DND-41 (cell line): ENCODE results near the gene FADD.

Source experiments
- EZH2 ChIP-seq: IDR thresholded peaks from 3 replicates; pipeline ENCODE4 v1.6.1; 2012; ENCODE audit warnings: borderline replicate concordance, low read depth, mild to moderate bottlenecking, moderate library complexity, low read length, inconsistent platforms; ENCODE audit not compliant: severe bottlenecking
- TF ChIP-seq, protein P1 (sequence below): IDR thresholded peaks from 2 replicates; pipeline ENCODE4 v1.5.1; 2012; ENCODE audit warnings: borderline replicate concordance, low read length, moderate library complexity, mild to moderate bottlenecking; ENCODE audit not compliant: poor library complexity, severe bottlenecking; ENCODE audit errors: extremely low read depth

DNA sequence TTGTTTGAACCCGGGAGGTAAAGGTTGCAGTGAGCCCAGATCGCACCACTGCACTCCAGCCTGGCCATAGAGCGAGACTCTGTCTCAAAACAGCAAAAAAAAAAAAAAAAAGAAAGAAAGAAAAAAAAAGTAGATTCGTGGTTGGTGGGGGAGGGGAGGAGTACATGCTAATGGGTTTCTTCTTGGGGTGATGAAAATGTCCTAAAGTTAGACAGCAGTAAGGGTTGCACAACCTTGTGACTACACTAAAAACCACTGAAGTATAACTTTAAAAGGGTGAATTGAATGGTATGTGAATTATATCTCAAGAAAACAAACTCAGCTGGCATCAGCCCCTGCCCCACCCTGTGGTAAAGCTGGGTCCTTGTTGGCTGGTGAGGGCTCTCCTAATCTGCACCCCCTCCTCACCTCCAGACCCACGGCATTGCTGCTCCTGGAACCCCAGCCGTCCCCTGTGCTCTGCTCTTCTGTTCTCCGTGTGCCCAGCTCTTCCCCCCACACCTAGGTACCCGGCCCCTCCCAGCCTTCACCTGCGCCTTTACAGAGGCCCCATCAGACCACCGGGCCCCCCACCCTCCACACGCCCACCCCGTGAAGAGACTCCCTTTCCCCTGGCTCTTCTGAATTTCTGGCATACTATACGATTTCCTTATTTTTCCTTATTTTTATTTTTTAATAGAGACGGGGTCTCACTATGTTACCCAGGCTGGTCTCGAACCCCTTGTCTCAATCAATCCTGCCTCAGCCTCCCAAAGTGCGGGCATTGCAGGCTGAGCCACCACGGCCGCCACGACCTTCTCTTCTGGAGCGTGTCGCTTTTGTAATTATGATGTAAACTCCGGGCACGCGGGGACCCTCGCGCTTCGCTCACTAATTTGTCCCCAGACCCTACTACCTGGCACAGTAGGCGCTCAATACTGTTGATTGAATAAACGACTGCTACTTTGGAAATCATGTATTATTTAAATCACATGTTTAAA is 924 bp upstream of the FADD start:
- TF ChIP-seq, protein P1, sequence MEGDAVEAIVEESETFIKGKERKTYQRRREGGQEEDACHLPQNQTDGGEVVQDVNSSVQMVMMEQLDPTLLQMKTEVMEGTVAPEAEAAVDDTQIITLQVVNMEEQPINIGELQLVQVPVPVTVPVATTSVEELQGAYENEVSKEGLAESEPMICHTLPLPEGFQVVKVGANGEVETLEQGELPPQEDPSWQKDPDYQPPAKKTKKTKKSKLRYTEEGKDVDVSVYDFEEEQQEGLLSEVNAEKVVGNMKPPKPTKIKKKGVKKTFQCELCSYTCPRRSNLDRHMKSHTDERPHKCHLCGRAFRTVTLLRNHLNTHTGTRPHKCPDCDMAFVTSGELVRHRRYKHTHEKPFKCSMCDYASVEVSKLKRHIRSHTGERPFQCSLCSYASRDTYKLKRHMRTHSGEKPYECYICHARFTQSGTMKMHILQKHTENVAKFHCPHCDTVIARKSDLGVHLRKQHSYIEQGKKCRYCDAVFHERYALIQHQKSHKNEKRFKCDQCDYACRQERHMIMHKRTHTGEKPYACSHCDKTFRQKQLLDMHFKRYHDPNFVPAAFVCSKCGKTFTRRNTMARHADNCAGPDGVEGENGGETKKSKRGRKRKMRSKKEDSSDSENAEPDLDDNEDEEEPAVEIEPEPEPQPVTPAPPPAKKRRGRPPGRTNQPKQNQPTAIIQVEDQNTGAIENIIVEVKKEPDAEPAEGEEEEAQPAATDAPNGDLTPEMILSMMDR = no peak
- TF ChIP-seq EZH2 = no peak
